Body of pancreas (tissue), 4 donors: Measurements from ENCODE around the gene TMEM63A. TPM values are rescaled to one million over a fixed set of nuclear protein-coding genes. Genes with fewer than 3 reads are reported as not detected.
A peak's percentile ranks its signal among the peaks of the same experiment; 100 is the strongest.

ENCODE experiments used
- ATAC-seq: fragments of 150-250 bp; one replicate; pipeline ENCODE4 v1.9.1; 2016
- DNase-seq, 4 donors: peaks; one replicate each; pipeline ENCODE4 v3.0.0-alpha.2; 2019
- H3K27ac ChIP-seq, 4 donors: fragments of 200-600 bp; sonication (generic); 1 replicate in 3 of 4; 2 replicates in 1 of 4; pipeline versions ENCODE4 v1.5.1 to v1.6.1; 2016 to 2019; ENCODE audit warnings: mild to moderate bottlenecking in 1 of 4, mixed read lengths in 1 of 4, moderate library complexity in 1 of 4
- H3K27me3 ChIP-seq, 2 donors: fragments of 200-600 bp; sonication (generic); one replicate each; pipeline ENCODE4 v1.6.0; 2016; ENCODE audit warnings: mild to moderate bottlenecking in 1 of 2
- H3K36me3 ChIP-seq, 2 donors: fragments of 200-600 bp; sonication (generic); replicated peaks in 1 of 2; 2 replicates each; pipeline ENCODE4 v1.5.1; 2016; ENCODE audit warnings: low read depth in 2 of 2; ENCODE audit not compliant: insufficient read depth in 1 of 2
- H3K4me1 ChIP-seq: fragments of 200-600 bp; sonication (generic); one replicate; pipeline ENCODE4 v1.6.0; 2016
- H3K4me3 ChIP-seq, 2 donors: fragments of 200-600 bp; sonication (generic); 1 replicate in 1 of 2; 2 replicates in 1 of 2; pipeline ENCODE4 v1.5.1; 2016 to 2019
- H3K9me3 ChIP-seq, 3 donors: fragments of 200-600 bp; sonication (generic); 1 replicate in 2 of 3; 2 replicates in 1 of 3; pipeline ENCODE4 v1.5.1; 2016
- POLR2A ChIP-seq, 3 donors: fragments of 450-650 bp; IDR thresholded peaks; one replicate each; pipeline ENCODE4 v1.6.1; 2016; ENCODE audit warnings: antibody characterized with exemption in 3 of 3, mild to moderate bottlenecking in 2 of 3
- WGBS, 2 donors: methylation state at CpG; one replicate each; pipeline ENCODE4 v1.1.5; 2017; 5-methylcytosine and 5-hydroxymethylcytosine counted together
- intact Hi-C: fragments of 100-400 bp; cut with DNase I; formaldehyde crosslinking; loops from one replicate; pipeline ENCODE4 v1.15.1; 2023
- total RNA-seq, 2 donors: library from RNA; depleted of rRNA; stranded (reverse); fragments of >200 nt; gene quantifications; one replicate each; pipeline ENCODE4 v1.1.0, GENCODE V29; 2016
- TF ChIP-seq, protein P1 (sequence below), 7 experiments: fragments of 450-650 bp in 4 of 7; fragments of 200-600 bp in 3 of 7; sonication (generic) in 3 of 7; IDR thresholded peaks; one replicate each; pipeline ENCODE4 v1.5.1; 2016 to 2019; ENCODE audit warnings: antibody characterized with exemption in 7 of 7

TMEM63A gene
- total RNA-seq, 2 donors from 2014 or later, result 129 to 217 TPM

DNA sequence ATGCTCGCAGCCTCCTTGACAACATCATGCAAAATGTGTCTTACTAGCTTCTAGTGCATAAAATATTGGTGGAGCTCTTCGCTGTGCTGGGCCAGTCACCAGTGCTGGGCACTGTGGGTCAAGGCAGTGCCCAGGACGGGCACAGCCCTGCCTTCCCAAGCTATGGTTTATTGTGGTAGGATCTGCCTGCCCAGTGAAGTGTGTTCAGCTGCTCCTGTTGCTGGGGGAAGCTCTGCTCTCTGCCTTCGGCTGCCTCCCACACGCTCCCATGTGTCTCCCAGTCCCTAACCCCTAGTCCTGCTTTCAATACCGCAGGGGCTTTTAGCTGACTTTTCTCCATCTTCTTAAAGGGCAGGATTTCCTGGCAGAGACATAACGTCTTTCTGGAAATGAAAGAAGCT is 56.6 kb downstream of the TMEM63A start:
- H3K27ac ChIP-seq, result peak overlapping the region; percentile 48 to 88 (median 84)
- ATAC-seq, result peak; percentile 5
- intact Hi-C loops, result no loop called here
- no peak for TF ChIP-seq POLR2A (IDR thresholded peaks at IDR 0.05)
- TF ChIP-seq, protein P1, sequence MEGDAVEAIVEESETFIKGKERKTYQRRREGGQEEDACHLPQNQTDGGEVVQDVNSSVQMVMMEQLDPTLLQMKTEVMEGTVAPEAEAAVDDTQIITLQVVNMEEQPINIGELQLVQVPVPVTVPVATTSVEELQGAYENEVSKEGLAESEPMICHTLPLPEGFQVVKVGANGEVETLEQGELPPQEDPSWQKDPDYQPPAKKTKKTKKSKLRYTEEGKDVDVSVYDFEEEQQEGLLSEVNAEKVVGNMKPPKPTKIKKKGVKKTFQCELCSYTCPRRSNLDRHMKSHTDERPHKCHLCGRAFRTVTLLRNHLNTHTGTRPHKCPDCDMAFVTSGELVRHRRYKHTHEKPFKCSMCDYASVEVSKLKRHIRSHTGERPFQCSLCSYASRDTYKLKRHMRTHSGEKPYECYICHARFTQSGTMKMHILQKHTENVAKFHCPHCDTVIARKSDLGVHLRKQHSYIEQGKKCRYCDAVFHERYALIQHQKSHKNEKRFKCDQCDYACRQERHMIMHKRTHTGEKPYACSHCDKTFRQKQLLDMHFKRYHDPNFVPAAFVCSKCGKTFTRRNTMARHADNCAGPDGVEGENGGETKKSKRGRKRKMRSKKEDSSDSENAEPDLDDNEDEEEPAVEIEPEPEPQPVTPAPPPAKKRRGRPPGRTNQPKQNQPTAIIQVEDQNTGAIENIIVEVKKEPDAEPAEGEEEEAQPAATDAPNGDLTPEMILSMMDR (IDR thresholded peaks at IDR 0.05), result no peak
- no peaks in the 10 kb centered on the region for H3K36me3 ChIP-seq
- peaks cover 85% of the 10 kb centered on the region for H3K4me1 ChIP-seq
- DNase-seq, result peak in 1 of 4 donors; percentile 45
- no peak overlapping the region for H3K4me3 ChIP-seq
- no peaks in the 10 kb centered on the region for H3K9me3 ChIP-seq
- 24 to 44% methylated on average over 4 to 7 of the region's 7 CpGs for WGBS, 2 donors
- H3K27me3 ChIP-seq, result no peaks in the 10 kb centered on the region

DNA sequence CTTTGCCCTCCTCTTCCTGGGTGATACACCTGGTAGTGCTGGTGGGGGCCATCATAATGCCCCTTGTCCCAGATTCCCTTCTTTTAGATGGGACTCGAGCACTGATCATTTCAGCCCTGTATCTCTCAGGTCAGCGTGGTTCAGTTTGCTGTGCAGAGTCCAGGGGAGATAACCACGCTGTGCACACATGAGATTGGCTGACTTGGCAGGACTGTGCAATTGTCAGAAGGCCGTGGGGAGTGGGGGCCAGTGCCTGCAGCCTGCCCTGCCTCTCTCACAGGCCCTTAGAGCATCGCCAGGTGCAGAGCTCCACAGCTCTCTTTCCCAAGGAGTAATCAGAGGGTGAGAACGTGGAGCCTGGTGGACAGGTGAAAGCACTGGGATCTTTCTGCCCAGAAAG is 57.1 kb downstream of the TMEM63A start:
- DNase-seq (peak; percentile 87 to 94 (median 90)), ATAC-seq (peak; percentile 79)
- intact Hi-C loops, result no loop called here
- H3K4me1 ChIP-seq, result peaks cover 90% of the 10 kb centered on the region
- no peaks in the 10 kb centered on the region for H3K27me3 ChIP-seq
- no peaks in the 10 kb centered on the region for H3K36me3 ChIP-seq
- TF ChIP-seq, protein P1 (IDR thresholded peaks at IDR 0.05), result peak in 1 of 7 experiments; percentile 3
- peak in 2 of 3 donors; percentile 84 to 86 for TF ChIP-seq POLR2A (IDR thresholded peaks at IDR 0.05)
- 30 to 31% methylated on average over 2 to 6 of the region's 6 CpGs for WGBS, 2 donors
- H3K4me3 ChIP-seq, result no peak overlapping the region
- peak overlapping the region; percentile 48 to 88 (median 84) for H3K27ac ChIP-seq
- no peaks in the 10 kb centered on the region for H3K9me3 ChIP-seq

DNA sequence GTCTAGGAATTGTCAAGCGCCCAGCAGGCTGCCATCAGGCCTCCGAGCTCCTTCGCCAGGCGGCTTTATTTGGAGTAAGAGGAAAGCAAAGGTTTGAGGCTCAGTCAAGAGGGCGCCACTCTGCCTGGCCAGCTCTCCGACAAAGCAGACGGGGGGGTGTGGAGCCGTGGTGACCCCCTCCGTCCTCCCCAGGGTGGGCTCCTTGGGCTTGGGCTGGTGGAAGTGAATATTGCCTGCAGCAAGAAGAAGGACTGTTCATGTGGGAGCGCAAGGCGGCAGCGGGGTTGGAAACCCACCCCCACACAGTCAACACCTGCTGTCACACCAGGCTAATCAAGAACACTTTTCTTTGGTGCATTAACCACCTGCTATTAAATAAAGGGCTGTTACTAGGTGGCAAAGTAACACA is 57.6 kb downstream of the TMEM63A start:
- ATAC-seq (no peak), DNase-seq (peak in 2 of 4 donors; percentile 46 to 47)
- 46 to 53% methylated on average over 11 to 12 of the region's 12 CpGs for WGBS, 2 donors
- Histone ChIP-seq H3K36me3 (no peaks in the 10 kb centered on the region), H3K27me3 (no peaks in the 10 kb centered on the region), H3K27ac (peak overlapping the region; percentile 7 to 88 (median 84)), H3K9me3 (no peaks in the 10 kb centered on the region), H3K4me3 (no peak overlapping the region), H3K4me1 (peaks cover 95% of the 10 kb centered on the region)
- intact Hi-C loops, result no loop called here
- TF ChIP-seq, protein P1 (IDR thresholded peaks at IDR 0.05), result no peak
- no peak for TF ChIP-seq POLR2A (IDR thresholded peaks at IDR 0.05)

DNA sequence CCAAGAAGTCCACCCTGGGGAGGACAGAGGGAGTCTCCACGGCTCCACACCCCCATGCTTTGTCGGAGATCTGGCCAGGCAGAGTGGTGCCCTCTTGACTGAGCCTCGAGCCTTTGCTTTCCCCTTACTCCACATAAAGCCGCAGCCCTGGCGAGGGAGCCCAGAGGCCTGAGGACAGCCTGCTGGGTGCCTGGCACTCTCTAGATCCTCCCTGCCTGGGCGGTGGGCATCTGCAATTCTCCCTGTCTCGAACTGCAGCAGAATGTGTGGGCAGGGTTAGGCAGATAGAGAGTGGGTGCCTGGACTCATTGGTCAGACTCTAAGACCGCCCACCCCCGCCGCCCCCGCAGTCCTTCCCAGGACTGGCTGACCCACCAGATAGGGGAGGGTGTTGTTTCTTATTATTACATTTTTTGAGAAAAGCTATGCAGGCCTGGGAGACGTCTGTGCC is 58.3 kb downstream of the TMEM63A start:
- no peak for TF ChIP-seq POLR2A (IDR thresholded peaks at IDR 0.05)
- TF ChIP-seq, protein P1 (IDR thresholded peaks at IDR 0.05), result no peak
- DNase-seq (no peak), ATAC-seq (no peak)
- Histone ChIP-seq H3K9me3 (no peaks in the 10 kb centered on the region), H3K4me1 (peaks cover 95% of the 10 kb centered on the region), H3K27me3 (no peaks in the 10 kb centered on the region), H3K27ac (peak overlapping the region in 3 of 4 donors; percentile 81 to 88 (median 87)), H3K36me3 (no peaks in the 10 kb centered on the region), H3K4me3 (no peak overlapping the region)
- 31 to 52% methylated on average over 8 to 12 of the region's 12 CpGs for WGBS, 2 donors
- intact Hi-C loops, result no loop called here
